ENCODE measurements around the gene HSPA8. TPM values are rescaled to one million over a fixed set of nuclear protein-coding genes. Genes with fewer than 3 reads are reported as not detected.

Gene HSPA8
- total RNA-seq (2021; ENCODE audit: unreplicated experiment): 1,755 TPM
- polyA plus RNA-seq (2012; ENCODE audit: insufficient read length): 990 TPM
- percentile 100 among the genes with signal in this experiment for Bru-seq, nascent RNA
- percentile 100 among the genes with signal in this experiment for BruChase-seq, experiment 1, labeled RNA remaining after a 2-hour chase
- percentile 100 among the genes with signal in this experiment for BruChase-seq, experiment 2, labeled RNA remaining after a 6-hour chase
- long read RNA-seq, transcript HSPA8-201 (8 exons, 2,186 nt): minor isoform, 29 of 4,367 reads
- long read RNA-seq, transcript HSPA8-208 (3 exons, 740 nt): minor isoform, 456 of 4,367 reads
- long read RNA-seq, transcript HSPA8-222 (6 exons, 1,884 nt): minor isoform, 20 of 4,367 reads
- long read RNA-seq, transcript HSPA8-224 (9 exons, 2,463 nt): major isoform, 3,203 of 4,367 reads
- long read RNA-seq, partial matches to known transcripts: 121 of 4,367 reads
- long read RNA-seq, other reads (novel, unspliced or antisense): 523 of 4,367 reads

DNA sequence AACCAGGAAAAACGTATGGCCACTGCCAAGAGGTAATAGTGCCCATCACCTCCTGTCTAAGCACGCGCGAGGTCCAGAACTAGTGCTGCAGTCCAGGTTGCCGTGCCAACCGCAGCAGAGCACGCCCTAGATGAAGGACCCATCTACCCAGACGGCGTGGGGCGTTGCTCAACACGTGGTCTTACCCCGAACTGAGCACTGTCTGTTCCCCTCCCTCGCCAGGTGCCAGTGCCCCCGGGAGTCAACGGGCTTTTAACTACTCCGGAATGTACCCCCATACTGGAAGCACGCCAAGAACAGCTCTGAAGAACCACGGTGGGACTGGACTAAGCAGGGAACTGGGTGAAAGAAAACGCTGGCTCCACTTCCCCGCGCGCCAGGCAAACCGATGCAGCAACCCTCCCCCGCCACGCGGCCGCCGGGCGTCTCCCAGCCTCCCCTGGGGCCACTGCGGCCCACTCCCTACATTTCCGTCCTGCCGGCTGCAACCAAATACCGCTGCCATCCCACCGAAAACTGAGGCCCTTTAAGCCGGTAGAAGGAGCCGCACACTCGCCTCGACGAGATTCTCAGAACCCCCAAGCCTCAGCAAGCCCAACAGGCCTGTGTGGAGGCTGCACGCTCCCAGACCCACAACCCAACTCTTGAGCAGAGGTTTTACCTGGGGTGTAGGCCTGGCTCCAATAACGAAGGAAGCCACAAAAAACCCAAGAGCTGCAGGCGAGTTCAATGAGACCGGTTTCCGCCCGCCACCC is at the start of gene HSPA8:
HSPA8 (minus strand) TSS at position 734 of the 755 bp plus-strand sequence. CDS start 812 bp downstream, outside the sequence.
- ATAC-seq (peak; percentile 55), DNase-seq (ENCODE audit: low read depth, low spot score) (no peak)
- POLR2A ChIA-PET: interaction anchor here (0.6 to 0.7 kb wide), 3 partner anchors 70 to 917 kb away, joined by 7 to 16 read pairs (median 7); no protein-coding TSS in a partner anchor
- peak within 1 kb of the TSS; percentile 95 to 98 for H3K4me3 ChIP-seq (ENCODE audit: low read depth in 2 of 2, low read length in 2 of 2)
- CTCF ChIA-PET: interaction anchor here (0.6 to 1.1 kb wide), 3 partner anchors 7 to 198 kb away, joined by 3 to 8 read pairs (median 4); no protein-coding TSS in a partner anchor
- H3K9me3 ChIP-seq (ENCODE audit: control insufficient read depth, insufficient read depth, low read depth, low read length): no peaks in the 10 kb centered on the region
- peak within 1 kb of the TSS; percentile 100 for H3K27ac ChIP-seq (ENCODE audit: low read length)
- peaks cover 54% of the 10 kb centered on the region for H3K36me3 ChIP-seq (ENCODE audit: control insufficient read depth, insufficient read depth, low read length)
- BruUV-seq (replicated peaks): no TSS peak
- H3K27me3 ChIP-seq (ENCODE audit: control insufficient read depth, insufficient read depth, low read length): no peaks in the 10 kb centered on the region
- TF ChIP-seq POLR2AphosphoS5 (IDR thresholded peaks at IDR 0.05; ENCODE audit: low read depth, low read length) (peak; percentile 100), TCF7L2 (IDR thresholded peaks at IDR 0.05; ENCODE audit: low read depth, low read length) (peak; percentile 77; the same call in 1 of the 2 replicates), SIN3A (IDR thresholded peaks at IDR 0.05; ENCODE audit: borderline replicate concordance, insufficient read depth, low read depth, low read length) (peak; percentile 70; the same call in 1 of the 2 replicates)
- TF ChIP-seq, protein P1, sequence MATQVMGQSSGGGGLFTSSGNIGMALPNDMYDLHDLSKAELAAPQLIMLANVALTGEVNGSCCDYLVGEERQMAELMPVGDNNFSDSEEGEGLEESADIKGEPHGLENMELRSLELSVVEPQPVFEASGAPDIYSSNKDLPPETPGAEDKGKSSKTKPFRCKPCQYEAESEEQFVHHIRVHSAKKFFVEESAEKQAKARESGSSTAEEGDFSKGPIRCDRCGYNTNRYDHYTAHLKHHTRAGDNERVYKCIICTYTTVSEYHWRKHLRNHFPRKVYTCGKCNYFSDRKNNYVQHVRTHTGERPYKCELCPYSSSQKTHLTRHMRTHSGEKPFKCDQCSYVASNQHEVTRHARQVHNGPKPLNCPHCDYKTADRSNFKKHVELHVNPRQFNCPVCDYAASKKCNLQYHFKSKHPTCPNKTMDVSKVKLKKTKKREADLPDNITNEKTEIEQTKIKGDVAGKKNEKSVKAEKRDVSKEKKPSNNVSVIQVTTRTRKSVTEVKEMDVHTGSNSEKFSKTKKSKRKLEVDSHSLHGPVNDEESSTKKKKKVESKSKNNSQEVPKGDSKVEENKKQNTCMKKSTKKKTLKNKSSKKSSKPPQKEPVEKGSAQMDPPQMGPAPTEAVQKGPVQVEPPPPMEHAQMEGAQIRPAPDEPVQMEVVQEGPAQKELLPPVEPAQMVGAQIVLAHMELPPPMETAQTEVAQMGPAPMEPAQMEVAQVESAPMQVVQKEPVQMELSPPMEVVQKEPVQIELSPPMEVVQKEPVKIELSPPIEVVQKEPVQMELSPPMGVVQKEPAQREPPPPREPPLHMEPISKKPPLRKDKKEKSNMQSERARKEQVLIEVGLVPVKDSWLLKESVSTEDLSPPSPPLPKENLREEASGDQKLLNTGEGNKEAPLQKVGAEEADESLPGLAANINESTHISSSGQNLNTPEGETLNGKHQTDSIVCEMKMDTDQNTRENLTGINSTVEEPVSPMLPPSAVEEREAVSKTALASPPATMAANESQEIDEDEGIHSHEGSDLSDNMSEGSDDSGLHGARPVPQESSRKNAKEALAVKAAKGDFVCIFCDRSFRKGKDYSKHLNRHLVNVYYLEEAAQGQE (IDR thresholded peaks at IDR 0.05; ENCODE audit: insufficient read depth in 1 of 2, low read depth in 2 of 2, low read length in 1 of 2): peak; percentile 14 to 36; a peak in 1 of 4 replicates
- TF ChIP-seq, protein P2, sequence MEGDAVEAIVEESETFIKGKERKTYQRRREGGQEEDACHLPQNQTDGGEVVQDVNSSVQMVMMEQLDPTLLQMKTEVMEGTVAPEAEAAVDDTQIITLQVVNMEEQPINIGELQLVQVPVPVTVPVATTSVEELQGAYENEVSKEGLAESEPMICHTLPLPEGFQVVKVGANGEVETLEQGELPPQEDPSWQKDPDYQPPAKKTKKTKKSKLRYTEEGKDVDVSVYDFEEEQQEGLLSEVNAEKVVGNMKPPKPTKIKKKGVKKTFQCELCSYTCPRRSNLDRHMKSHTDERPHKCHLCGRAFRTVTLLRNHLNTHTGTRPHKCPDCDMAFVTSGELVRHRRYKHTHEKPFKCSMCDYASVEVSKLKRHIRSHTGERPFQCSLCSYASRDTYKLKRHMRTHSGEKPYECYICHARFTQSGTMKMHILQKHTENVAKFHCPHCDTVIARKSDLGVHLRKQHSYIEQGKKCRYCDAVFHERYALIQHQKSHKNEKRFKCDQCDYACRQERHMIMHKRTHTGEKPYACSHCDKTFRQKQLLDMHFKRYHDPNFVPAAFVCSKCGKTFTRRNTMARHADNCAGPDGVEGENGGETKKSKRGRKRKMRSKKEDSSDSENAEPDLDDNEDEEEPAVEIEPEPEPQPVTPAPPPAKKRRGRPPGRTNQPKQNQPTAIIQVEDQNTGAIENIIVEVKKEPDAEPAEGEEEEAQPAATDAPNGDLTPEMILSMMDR (IDR thresholded peaks at IDR 0.05): no peak
- H3K4me1 ChIP-seq (ENCODE audit: control insufficient read depth, insufficient read depth, low read length): peaks cover 35% of the 10 kb centered on the region
- in situ Hi-C loops (cut with HindIII; ENCODE audit: low pct_unique_long_range_greater_than_20kb, low sequenced_read_pairs) (no loop called here), intact Hi-C loops (cut with micrococcal nuclease; ENCODE audit: unreplicated experiment) (no loop called here)

DNA sequence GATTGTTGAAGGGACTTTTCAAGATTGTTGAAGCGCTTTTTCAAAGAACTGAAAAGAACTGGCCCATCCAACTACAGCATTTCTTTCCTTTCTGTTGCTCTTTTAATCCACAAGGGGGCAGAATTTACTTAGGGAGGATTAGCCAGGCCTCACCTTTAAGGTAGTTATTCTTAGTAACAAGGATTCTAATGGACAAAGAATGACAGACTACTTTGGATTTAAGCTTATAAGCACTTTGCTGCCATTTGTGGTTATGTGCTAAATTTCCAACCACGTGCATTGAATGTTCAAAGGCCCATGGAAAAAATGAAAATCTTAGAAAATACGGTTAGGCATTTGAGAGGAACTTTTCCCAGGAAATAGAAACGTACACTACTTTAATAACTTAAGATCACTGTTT is 49.5 kb upstream of the HSPA8 start:
- peak; percentile 48 for DNase-seq (ENCODE audit: low read depth, low spot score)
- H3K4me1 ChIP-seq (ENCODE audit: control insufficient read depth, insufficient read depth, low read length): no peaks in the 10 kb centered on the region
- ATAC-seq: peak; percentile 90
- TF ChIP-seq SIN3A (IDR thresholded peaks at IDR 0.05; ENCODE audit: borderline replicate concordance, insufficient read depth, low read depth, low read length) (no peak), TCF7L2 (IDR thresholded peaks at IDR 0.05; ENCODE audit: low read depth, low read length) (no peak)
- TF ChIP-seq, protein P2 (IDR thresholded peaks at IDR 0.05): peak; percentile 88
- H3K27ac ChIP-seq (ENCODE audit: low read length): no peak overlapping the region
- intact Hi-C loops (cut with micrococcal nuclease; ENCODE audit: unreplicated experiment): loop anchor here (1.0 kb wide), 1 partner anchor 136 kb away; no protein-coding TSS in a partner anchor
- H3K27me3 ChIP-seq (ENCODE audit: control insufficient read depth, insufficient read depth, low read length): no peaks in the 10 kb centered on the region
- H3K36me3 ChIP-seq (ENCODE audit: control insufficient read depth, insufficient read depth, low read length): no peaks in the 10 kb centered on the region
- BruUV-seq (replicated peaks): no TSS peak
- in situ Hi-C loops (cut with HindIII; ENCODE audit: low pct_unique_long_range_greater_than_20kb, low sequenced_read_pairs): no loop called here
- no peak overlapping the region for H3K4me3 ChIP-seq (ENCODE audit: low read depth in 2 of 2, low read length in 2 of 2)
- peaks cover 6% of the 10 kb centered on the region; the same call in 1 of the 2 replicates for H3K9me3 ChIP-seq (ENCODE audit: control insufficient read depth, insufficient read depth, low read depth, low read length)
- ChIA-PET CTCF (interaction anchor here (0.5 to 2.0 kb wide), 7 partner anchors 9 to 150 kb away, joined by 3 to 29 read pairs (median 4); no protein-coding TSS in a partner anchor), POLR2A (no interaction called here)

All from Panc1 (cell line).